Measurements from ENCODE around the gene LGR4.

LGR4 gene

GRCh38 chr11:27468995-27469695 is 3.4 kb downstream of the LGR4 start:
- peaks cover 24% of the 10 kb centered on the region for H3K4me1 Mint-ChIP-seq
- H3K4me3 Mint-ChIP-seq: no peak overlapping the region
- no peaks in the 10 kb centered on the region for H3K36me3 Mint-ChIP-seq
- no peak overlapping the region for H3K27ac Mint-ChIP-seq
- H3K9me3 Mint-ChIP-seq: no peaks in the 10 kb centered on the region
- peaks cover 3% of the 10 kb centered on the region for H3K27me3 Mint-ChIP-seq

GRCh38 chr11:27468209-27468994 is 4.2 kb downstream of the LGR4 start:
- Mint-ChIP-seq H3K36me3 (no peaks in the 10 kb centered on the region), H3K4me1 (peaks cover 22% of the 10 kb centered on the region), H3K27ac (no peak overlapping the region), H3K27me3 (peaks cover 4% of the 10 kb centered on the region), H3K9me3 (no peaks in the 10 kb centered on the region), H3K4me3 (no peak overlapping the region)

- Mint-ChIP-seq H3K27ac (no peak overlapping the region), H3K4me3 (no peak overlapping the region), H3K4me1 (peaks cover 13% of the 10 kb centered on the region), H3K27me3 (peaks cover 2% of the 10 kb centered on the region), H3K36me3 (no peaks in the 10 kb centered on the region), H3K9me3 (no peaks in the 10 kb centered on the region)
Measured at GRCh38 chr11:27467181-27467913, 5.2 kb downstream of the LGR4 start.

- Mint-ChIP-seq H3K4me3 (no peak overlapping the region), H3K9me3 (no peaks in the 10 kb centered on the region), H3K4me1 (peaks cover 11% of the 10 kb centered on the region), H3K27ac (no peak overlapping the region), H3K36me3 (no peaks in the 10 kb centered on the region), H3K27me3 (peaks cover 2% of the 10 kb centered on the region)
Measured at GRCh38 chr11:27466363-27466762, 6.2 kb downstream of the LGR4 start.

GRCh38 chr11:27465629-27466028 is 7.0 kb downstream of the LGR4 start:
- Mint-ChIP-seq H3K4me1 (peaks cover 3% of the 10 kb centered on the region), H3K36me3 (no peaks in the 10 kb centered on the region), H3K27ac (no peak overlapping the region), H3K4me3 (no peak overlapping the region), H3K9me3 (no peaks in the 10 kb centered on the region), H3K27me3 (peaks cover 2% of the 10 kb centered on the region)

GRCh38 chr11:27464909-27465308 is 7.7 kb downstream of the LGR4 start:
- Mint-ChIP-seq H3K4me3 (no peak overlapping the region), H3K36me3 (no peaks in the 10 kb centered on the region), H3K27me3 (peaks cover 2% of the 10 kb centered on the region), H3K4me1 (no peaks in the 10 kb centered on the region), H3K9me3 (no peaks in the 10 kb centered on the region), H3K27ac (no peak overlapping the region)

- H3K4me3 Mint-ChIP-seq: no peak overlapping the region
- no peaks in the 10 kb centered on the region for H3K4me1 Mint-ChIP-seq
- H3K27ac Mint-ChIP-seq: no peak overlapping the region
- no peaks in the 10 kb centered on the region for H3K9me3 Mint-ChIP-seq
- H3K36me3 Mint-ChIP-seq: no peaks in the 10 kb centered on the region
- peaks cover 2% of the 10 kb centered on the region for H3K27me3 Mint-ChIP-seq
Measured at GRCh38 chr11:27464289-27464696, 8.3 kb downstream of the LGR4 start.

- Mint-ChIP-seq H3K27ac (no peak overlapping the region), H3K9me3 (no peaks in the 10 kb centered on the region), H3K4me1 (no peaks in the 10 kb centered on the region), H3K4me3 (no peak overlapping the region), H3K36me3 (no peaks in the 10 kb centered on the region), H3K27me3 (peaks cover 2% of the 10 kb centered on the region)
Measured at GRCh38 chr11:27462543-27462942, 10.0 kb downstream of the LGR4 start.

- Mint-ChIP-seq H3K9me3 (no peaks in the 10 kb centered on the region), H3K4me1 (no peaks in the 10 kb centered on the region), H3K4me3 (no peak overlapping the region), H3K27ac (no peak overlapping the region), H3K27me3 (peaks cover 2% of the 10 kb centered on the region), H3K36me3 (no peaks in the 10 kb centered on the region)
Measured at GRCh38 chr11:27460158-27460978, 12.2 kb downstream of the LGR4 start.

- Mint-ChIP-seq H3K4me3 (no peak overlapping the region), H3K27ac (no peak overlapping the region), H3K4me1 (no peaks in the 10 kb centered on the region), H3K27me3 (peaks cover 2% of the 10 kb centered on the region), H3K36me3 (no peaks in the 10 kb centered on the region), H3K9me3 (no peaks in the 10 kb centered on the region)
Measured at GRCh38 chr11:27459191-27459590, 13.4 kb downstream of the LGR4 start.

- no peak overlapping the region for H3K4me3 Mint-ChIP-seq
- no peaks in the 10 kb centered on the region for H3K9me3 Mint-ChIP-seq
- no peaks in the 10 kb centered on the region for H3K36me3 Mint-ChIP-seq
- H3K27me3 Mint-ChIP-seq: no peaks in the 10 kb centered on the region
- H3K4me1 Mint-ChIP-seq: no peaks in the 10 kb centered on the region
- no peak overlapping the region for H3K27ac Mint-ChIP-seq
Measured at GRCh38 chr11:27458182-27458581, 14.4 kb downstream of the LGR4 start.

GRCh38 chr11:27456795-27457329 is 15.7 kb downstream of the LGR4 start:
- Mint-ChIP-seq H3K9me3 (no peaks in the 10 kb centered on the region), H3K4me1 (no peaks in the 10 kb centered on the region), H3K27ac (no peak overlapping the region), H3K27me3 (no peaks in the 10 kb centered on the region), H3K36me3 (no peaks in the 10 kb centered on the region), H3K4me3 (no peak overlapping the region)

GRCh38 chr11:27456140-27456794 is 16.3 kb downstream of the LGR4 start:
- H3K4me1 Mint-ChIP-seq: no peaks in the 10 kb centered on the region
- no peaks in the 10 kb centered on the region for H3K9me3 Mint-ChIP-seq
- H3K36me3 Mint-ChIP-seq: no peaks in the 10 kb centered on the region
- H3K4me3 Mint-ChIP-seq: no peak overlapping the region
- H3K27me3 Mint-ChIP-seq: no peaks in the 10 kb centered on the region
- no peak overlapping the region for H3K27ac Mint-ChIP-seq

- Mint-ChIP-seq H3K4me1 (no peaks in the 10 kb centered on the region), H3K4me3 (no peak overlapping the region), H3K27ac (no peak overlapping the region), H3K27me3 (no peaks in the 10 kb centered on the region), H3K9me3 (no peaks in the 10 kb centered on the region), H3K36me3 (no peaks in the 10 kb centered on the region)
Measured at GRCh38 chr11:27455667-27456066, 16.9 kb downstream of the LGR4 start.

- no peaks in the 10 kb centered on the region for H3K4me1 Mint-ChIP-seq
- H3K9me3 Mint-ChIP-seq: no peaks in the 10 kb centered on the region
- no peaks in the 10 kb centered on the region for H3K36me3 Mint-ChIP-seq
- H3K27ac Mint-ChIP-seq: no peak overlapping the region
- H3K27me3 Mint-ChIP-seq: no peaks in the 10 kb centered on the region
- no peak overlapping the region for H3K4me3 Mint-ChIP-seq
Measured at GRCh38 chr11:27453701-27454100, 18.9 kb downstream of the LGR4 start.

All from activated naive CD4-positive, alpha-beta T cell treated with anti-CD3 and anti-CD28 coated beads, Interleukin-2, amount 50 U/mL, for 24 hours (primary cell).